Loucy (cell line): ENCODE results near the gene KCNJ3.

Source experiments
- H2AFZ ChIP-seq: fragments of 200-600 bp; sonication (generic); 2 replicates; pipeline ENCODE4 v1.6.0; 2016; ENCODE audit warnings: antibody characterized with exemption, mild to moderate bottlenecking, low read length, moderate library complexity
- H3F3A ChIP-seq: fragments of 200-600 bp; 2 replicates; pipeline ENCODE4 v1.6.0; 2016; ENCODE audit warnings: antibody characterized with exemption, low read depth, mild to moderate bottlenecking
- H3K27me3 ChIP-seq: fragments of 200-600 bp; sonication (generic); 2 replicates; pipeline ENCODE4 v1.6.1; 2014; ENCODE audit warnings: low read length, mild to moderate bottlenecking; ENCODE audit not compliant: insufficient read depth, poor library complexity, severe bottlenecking
- H3K36me3 ChIP-seq: fragments of 200-600 bp; sonication (generic); 2 replicates; pipeline ENCODE4 v1.6.1; 2016; ENCODE audit warnings: low read length; ENCODE audit not compliant: insufficient read depth
- H3K4me1 ChIP-seq: fragments of 200-600 bp; sonication (generic); 2 replicates; pipeline ENCODE4 v1.5.1; 2014; ENCODE audit warnings: low read length, mild to moderate bottlenecking; ENCODE audit not compliant: insufficient read depth, poor library complexity, severe bottlenecking
- H3K4me2 ChIP-seq: fragments of 200-600 bp; sonication (generic); 2 replicates; pipeline ENCODE4 v1.6.0; 2014; ENCODE audit warnings: antibody characterized with exemption, low read length, low read depth, mild to moderate bottlenecking; ENCODE audit not compliant: poor library complexity, severe bottlenecking
- H3K4me3 ChIP-seq: fragments of 200-600 bp; sonication (generic); 2 replicates; pipeline ENCODE4 v1.5.1; 2014; ENCODE audit warnings: low read length, mild to moderate bottlenecking, mixed read lengths; ENCODE audit not compliant: poor library complexity, severe bottlenecking
- H3K79me2 ChIP-seq: fragments of 200-600 bp; sonication (generic); 2 replicates; pipeline ENCODE4 v1.6.1; 2014; ENCODE audit warnings: low read length; ENCODE audit not compliant: insufficient read depth
- H3K9ac ChIP-seq: fragments of 200-600 bp; sonication (generic); 2 replicates; pipeline ENCODE4 v1.6.0; 2014; ENCODE audit warnings: mild to moderate bottlenecking, low read depth, low read length, moderate library complexity; ENCODE audit not compliant: poor library complexity, severe bottlenecking
- H3K9me2 ChIP-seq: fragments of 200-600 bp; sonication (generic); replicated peaks from 2 replicates; pipeline ENCODE4 v1.6.1; 2016; ENCODE audit warnings: low read depth, low read length, mixed read lengths
- H3K9me3 ChIP-seq: fragments of 200-600 bp; sonication (generic); 2 replicates; pipeline ENCODE4 v1.6.1; 2014; ENCODE audit warnings: mild to moderate bottlenecking, antibody characterized with exemption, low read length, low read depth; ENCODE audit not compliant: insufficient read depth
- H4K20me1 ChIP-seq: fragments of 200-600 bp; sonication (generic); 2 replicates; pipeline ENCODE4 v1.6.0; 2014; ENCODE audit warnings: antibody characterized with exemption, low read length, mild to moderate bottlenecking; ENCODE audit not compliant: insufficient read depth, poor library complexity, severe bottlenecking
- EZH2phosphoT487 ChIP-seq: fragments of 200-600 bp; IDR thresholded peaks from 2 replicates; pipeline ENCODE4 v1.6.1; 2018; ENCODE audit warnings: antibody characterized with exemption, mild to moderate bottlenecking, moderate library complexity, borderline replicate concordance
- TF ChIP-seq, protein P1 (sequence below): fragments of 200-600 bp; sonication (generic); conservative IDR thresholded peaks from 2 replicates; pipeline ENCODE4 v1.5.1; 2014; ENCODE audit warnings: mild to moderate bottlenecking, antibody characterized with exemption, low read length

KCNJ3 gene

DNA sequence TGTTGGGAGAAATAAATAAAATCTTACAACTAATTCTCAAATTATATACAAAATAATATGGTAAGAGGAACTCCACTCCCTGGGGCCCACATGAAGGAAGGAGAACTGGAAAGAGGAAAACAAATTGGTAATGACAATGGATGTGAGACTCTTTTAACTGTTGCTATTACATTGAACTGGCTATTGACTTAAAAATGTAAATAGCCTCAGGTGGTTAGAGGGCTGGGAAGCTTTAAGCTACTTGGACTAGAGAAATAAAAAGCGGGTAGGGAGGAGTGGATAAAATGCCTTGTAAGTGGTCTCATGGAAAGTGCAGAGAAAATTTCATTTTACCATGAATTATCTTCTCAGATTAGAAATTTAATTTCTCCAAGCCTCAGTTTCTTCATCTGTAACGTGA is 64.1 kb downstream of the KCNJ3 start:
- no peaks in the 10 kb centered on the region for H3K9me3 ChIP-seq
- H3F3A ChIP-seq, result no peaks in the 10 kb centered on the region
- no peak overlapping the region for H2AFZ ChIP-seq
- H3K4me2 ChIP-seq, result no peak overlapping the region
- TF ChIP-seq, protein P1, sequence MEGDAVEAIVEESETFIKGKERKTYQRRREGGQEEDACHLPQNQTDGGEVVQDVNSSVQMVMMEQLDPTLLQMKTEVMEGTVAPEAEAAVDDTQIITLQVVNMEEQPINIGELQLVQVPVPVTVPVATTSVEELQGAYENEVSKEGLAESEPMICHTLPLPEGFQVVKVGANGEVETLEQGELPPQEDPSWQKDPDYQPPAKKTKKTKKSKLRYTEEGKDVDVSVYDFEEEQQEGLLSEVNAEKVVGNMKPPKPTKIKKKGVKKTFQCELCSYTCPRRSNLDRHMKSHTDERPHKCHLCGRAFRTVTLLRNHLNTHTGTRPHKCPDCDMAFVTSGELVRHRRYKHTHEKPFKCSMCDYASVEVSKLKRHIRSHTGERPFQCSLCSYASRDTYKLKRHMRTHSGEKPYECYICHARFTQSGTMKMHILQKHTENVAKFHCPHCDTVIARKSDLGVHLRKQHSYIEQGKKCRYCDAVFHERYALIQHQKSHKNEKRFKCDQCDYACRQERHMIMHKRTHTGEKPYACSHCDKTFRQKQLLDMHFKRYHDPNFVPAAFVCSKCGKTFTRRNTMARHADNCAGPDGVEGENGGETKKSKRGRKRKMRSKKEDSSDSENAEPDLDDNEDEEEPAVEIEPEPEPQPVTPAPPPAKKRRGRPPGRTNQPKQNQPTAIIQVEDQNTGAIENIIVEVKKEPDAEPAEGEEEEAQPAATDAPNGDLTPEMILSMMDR, result no peak
- no peak for TF ChIP-seq EZH2phosphoT487
- no peaks in the 10 kb centered on the region for H3K36me3 ChIP-seq
- no peak overlapping the region for H3K4me3 ChIP-seq
- H3K4me1 ChIP-seq, result no peaks in the 10 kb centered on the region
- no peaks in the 10 kb centered on the region for H3K27me3 ChIP-seq
- H4K20me1 ChIP-seq, result no peaks in the 10 kb centered on the region
- no peak overlapping the region for H3K9ac ChIP-seq
- H3K79me2 ChIP-seq, result no peaks in the 10 kb centered on the region
- no peaks in the 10 kb centered on the region for H3K9me2 ChIP-seq

DNA sequence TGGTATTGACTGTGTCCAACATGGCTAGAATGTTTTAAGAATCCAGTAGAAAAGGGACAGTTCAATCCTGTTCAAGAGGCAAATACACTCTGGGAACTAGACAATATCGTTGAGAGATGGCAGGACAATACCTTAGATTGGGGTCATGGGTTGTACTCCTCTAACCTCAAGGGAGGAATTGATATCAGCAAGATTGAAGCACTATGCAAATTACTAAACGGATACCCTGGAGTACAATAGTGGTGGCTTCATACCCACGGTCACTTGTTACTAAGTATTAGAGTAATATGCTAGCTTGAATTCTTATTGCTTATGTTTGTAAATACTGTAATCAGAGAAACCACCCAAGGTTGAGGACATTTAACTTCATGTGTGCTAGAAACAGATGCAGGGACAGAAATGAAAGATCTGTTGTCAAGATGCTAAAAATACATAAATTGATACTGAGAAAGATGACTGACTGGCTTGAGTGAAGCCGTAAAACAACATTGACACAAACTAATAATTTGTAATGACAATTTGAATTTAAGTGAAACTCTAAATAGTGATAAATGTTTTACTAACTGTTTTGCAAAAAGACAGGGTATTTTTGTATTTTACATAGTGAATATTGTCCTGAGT is 73.3 kb downstream of the KCNJ3 start:
- no peaks in the 10 kb centered on the region for H3K9me3 ChIP-seq
- no peaks in the 10 kb centered on the region for H3F3A ChIP-seq
- no peaks in the 10 kb centered on the region for H4K20me1 ChIP-seq
- TF ChIP-seq, protein P1, result no peak
- TF ChIP-seq EZH2phosphoT487, result no peak
- H2AFZ ChIP-seq, result no peak overlapping the region
- H3K4me1 ChIP-seq, result no peaks in the 10 kb centered on the region
- H3K36me3 ChIP-seq, result no peaks in the 10 kb centered on the region; the same call in 1 of the 2 replicates
- no peak overlapping the region for H3K9ac ChIP-seq
- no peak overlapping the region for H3K4me3 ChIP-seq
- no peaks in the 10 kb centered on the region for H3K27me3 ChIP-seq
- H3K9me2 ChIP-seq, result no peaks in the 10 kb centered on the region
- no peaks in the 10 kb centered on the region for H3K79me2 ChIP-seq
- H3K4me2 ChIP-seq, result no peak overlapping the region

DNA sequence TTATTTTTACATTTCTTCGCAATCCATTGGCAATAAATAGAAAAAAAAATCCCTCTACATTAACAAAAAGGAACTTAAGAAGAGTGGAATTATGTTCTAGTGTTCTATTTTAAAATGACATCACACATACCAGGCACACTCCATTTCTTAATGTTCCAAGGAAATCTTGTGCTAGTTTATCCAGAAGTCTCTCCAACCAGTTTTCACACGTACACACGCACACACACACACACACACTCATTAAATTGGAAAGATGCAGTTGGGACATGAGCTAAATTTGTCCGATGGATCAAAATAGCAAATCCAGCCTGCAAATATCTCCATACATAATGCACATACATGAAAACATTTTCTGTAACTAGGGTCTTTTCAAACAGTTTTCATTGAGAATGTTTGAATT is 78.3 kb downstream of the KCNJ3 start:
- Histone ChIP-seq H4K20me1 (no peaks in the 10 kb centered on the region), H3K4me3 (no peak overlapping the region), H3K4me2 (no peak overlapping the region), H3K27me3 (no peaks in the 10 kb centered on the region), H2AFZ (no peak overlapping the region), H3F3A (no peaks in the 10 kb centered on the region), H3K79me2 (no peaks in the 10 kb centered on the region), H3K9me2 (no peaks in the 10 kb centered on the region), H3K36me3 (no peaks in the 10 kb centered on the region), H3K9me3 (no peaks in the 10 kb centered on the region), H3K4me1 (no peaks in the 10 kb centered on the region), H3K9ac (no peak overlapping the region)
- TF ChIP-seq, protein P1, result no peak
- no peak for TF ChIP-seq EZH2phosphoT487
